NCI-H1092 treated with DMSO at 0.1 percent for 48 hours (cell line): Measurements from ENCODE around the gene RHOH.

Experiments
- DNase-seq: peaks from one replicate; lab custom pipeline; 2025; lab: John Stamatoyannopoulos, UW

RHOH gene

GRCh38 chr4:40190019-40190418, 6.8 kb upstream of the RHOH start:
- DNase-seq, result peak; percentile 92

GRCh38 chr4:40190465-40190864, 6.4 kb upstream of the RHOH start:
- DNase-seq, result peak; percentile 66

- DNase-seq, result peak; percentile 86
Observed at GRCh38 chr4:40190880-40191815, 5.7 kb upstream of the RHOH start.

GRCh38 chr4:40192114-40193015, 4.5 kb upstream of the RHOH start:
- peak; percentile 40 for DNase-seq

GRCh38 chr4:40193016-40193571, 3.7 kb upstream of the RHOH start:
- no peak for DNase-seq

GRCh38 chr4:40193578-40193977, 3.3 kb upstream of the RHOH start:
- no peak for DNase-seq

- DNase-seq, result no peak
Observed at GRCh38 chr4:40194602-40195161, 2.1 kb upstream of the RHOH start.

- DNase-seq, result no peak
Observed at GRCh38 chr4:40195182-40196177, 1.4 kb upstream of the RHOH start.

- DNase-seq, result no peak
Observed at GRCh38 chr4:40196272-40196671, 559 bp upstream of the RHOH start.

- DNase-seq, result no peak
Observed at GRCh38 chr4:40197879-40198689, 1.3 kb downstream of the RHOH start.

- DNase-seq, result no peak
Observed at GRCh38 chr4:40199179-40199670, 2.4 kb downstream of the RHOH start.

- no peak for DNase-seq
Observed at GRCh38 chr4:40199999-40200874, 3.4 kb downstream of the RHOH start.

- no peak for DNase-seq
Observed at GRCh38 chr4:40200875-40201801, 4.3 kb downstream of the RHOH start.

GRCh38 chr4:40201898-40202297, 5.1 kb downstream of the RHOH start:
- DNase-seq, result no peak

- no peak for DNase-seq
Observed at GRCh38 chr4:40202474-40202873, 5.6 kb downstream of the RHOH start.

GRCh38 chr4:40204507-40205258, 7.9 kb downstream of the RHOH start:
- DNase-seq, result no peak
